ENCODE data around the gene FAM149B1.

Gene FAM149B1

GRCh38 chr10:73261362-73261995 is 93.6 kb downstream of the FAM149B1 start:
- TF ChIP-seq, protein P1, sequence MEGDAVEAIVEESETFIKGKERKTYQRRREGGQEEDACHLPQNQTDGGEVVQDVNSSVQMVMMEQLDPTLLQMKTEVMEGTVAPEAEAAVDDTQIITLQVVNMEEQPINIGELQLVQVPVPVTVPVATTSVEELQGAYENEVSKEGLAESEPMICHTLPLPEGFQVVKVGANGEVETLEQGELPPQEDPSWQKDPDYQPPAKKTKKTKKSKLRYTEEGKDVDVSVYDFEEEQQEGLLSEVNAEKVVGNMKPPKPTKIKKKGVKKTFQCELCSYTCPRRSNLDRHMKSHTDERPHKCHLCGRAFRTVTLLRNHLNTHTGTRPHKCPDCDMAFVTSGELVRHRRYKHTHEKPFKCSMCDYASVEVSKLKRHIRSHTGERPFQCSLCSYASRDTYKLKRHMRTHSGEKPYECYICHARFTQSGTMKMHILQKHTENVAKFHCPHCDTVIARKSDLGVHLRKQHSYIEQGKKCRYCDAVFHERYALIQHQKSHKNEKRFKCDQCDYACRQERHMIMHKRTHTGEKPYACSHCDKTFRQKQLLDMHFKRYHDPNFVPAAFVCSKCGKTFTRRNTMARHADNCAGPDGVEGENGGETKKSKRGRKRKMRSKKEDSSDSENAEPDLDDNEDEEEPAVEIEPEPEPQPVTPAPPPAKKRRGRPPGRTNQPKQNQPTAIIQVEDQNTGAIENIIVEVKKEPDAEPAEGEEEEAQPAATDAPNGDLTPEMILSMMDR (IDR thresholded peaks at IDR 0.05; ENCODE audit: low read depth, low read length, missing control alignments) = no peak
- no peak overlapping the region for H3K4me3 ChIP-seq (ENCODE audit: low read depth, low read length)
- DNase-seq (ENCODE audit: low read depth) = no peak
- in situ Hi-C loops (cut with HindIII; ENCODE audit: low sequenced_read_pairs) = no loop called here

GRCh38 chr10:73262105-73262730 is 94.3 kb downstream of the FAM149B1 start:
- TF ChIP-seq, protein P1 (IDR thresholded peaks at IDR 0.05; ENCODE audit: low read depth, low read length, missing control alignments) = no peak
- no peak overlapping the region for H3K4me3 ChIP-seq (ENCODE audit: low read depth, low read length)
- in situ Hi-C loops (cut with HindIII; ENCODE audit: low sequenced_read_pairs) = no loop called here
- DNase-seq (ENCODE audit: low read depth) = peak; percentile 11

- H3K4me3 ChIP-seq (ENCODE audit: low read depth, low read length) = no peak overlapping the region
- TF ChIP-seq, protein P1 (IDR thresholded peaks at IDR 0.05; ENCODE audit: low read depth, low read length, missing control alignments) = no peak
- no peak for DNase-seq (ENCODE audit: low read depth)
- in situ Hi-C loops (cut with HindIII; ENCODE audit: low sequenced_read_pairs) = no loop called here
Observed at GRCh38 chr10:73262880-73263555, 95.1 kb downstream of the FAM149B1 start.

- in situ Hi-C loops (cut with HindIII; ENCODE audit: low sequenced_read_pairs) = no loop called here
- no peak for DNase-seq (ENCODE audit: low read depth)
- TF ChIP-seq, protein P1 (IDR thresholded peaks at IDR 0.05; ENCODE audit: low read depth, low read length, missing control alignments) = peak; percentile 50
- H3K4me3 ChIP-seq (ENCODE audit: low read depth, low read length) = no peak overlapping the region
Observed at GRCh38 chr10:73263693-73264347, 95.9 kb downstream of the FAM149B1 start.

DNA sequence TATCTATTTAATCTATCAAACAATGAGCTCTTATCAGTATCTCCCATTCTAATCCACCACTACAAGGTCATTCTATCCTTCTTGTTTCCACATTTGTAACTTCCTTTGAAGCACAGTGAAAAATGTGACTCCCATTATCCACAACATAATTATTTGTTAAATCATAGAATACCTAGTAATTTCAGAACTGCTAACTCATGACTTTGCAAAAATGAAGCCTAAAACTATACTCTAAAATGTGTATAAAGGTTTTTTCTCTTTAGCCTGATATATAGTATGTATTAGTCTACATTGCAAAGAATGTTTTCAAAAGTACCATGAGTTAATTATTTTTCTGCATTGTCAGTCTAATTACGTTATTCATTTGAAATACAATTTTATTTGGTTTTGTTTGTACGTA is 96.5 kb downstream of the FAM149B1 start:
- in situ Hi-C loops (cut with HindIII; ENCODE audit: low sequenced_read_pairs) = no loop called here
- H3K4me3 ChIP-seq (ENCODE audit: low read depth, low read length) = no peak overlapping the region
- no peak for DNase-seq (ENCODE audit: low read depth)
- TF ChIP-seq, protein P1 (IDR thresholded peaks at IDR 0.05; ENCODE audit: low read depth, low read length, missing control alignments) = no peak

GRCh38 chr10:73281097-73281496 is 113.2 kb downstream of the FAM149B1 start:
- no peak for DNase-seq (ENCODE audit: low read depth)
- in situ Hi-C loops (cut with HindIII; ENCODE audit: low sequenced_read_pairs) = no loop called here
- H3K4me3 ChIP-seq (ENCODE audit: low read depth, low read length) = no peak overlapping the region
- TF ChIP-seq, protein P1 (IDR thresholded peaks at IDR 0.05; ENCODE audit: low read depth, low read length, missing control alignments) = no peak
